HepG2 (cell line): Measurements from ENCODE around the gene RNF8. TPM values are rescaled to one million over a fixed set of nuclear protein-coding genes. Genes with fewer than 3 reads are reported as not detected.
A peak's percentile ranks its signal among the peaks of the same experiment; 100 is the strongest.

Experiments
- DMAP1 ChIP-seq: IDR thresholded peaks from 2 replicates; pipeline ENCODE4 v1.6.1; 2016
- ETV5 ChIP-seq: IDR thresholded peaks from 2 replicates; pipeline ENCODE4 v1.6.1; 2018; ENCODE audit warnings: missing biosample characterization, missing genetic modification reagents, inconsistent platforms, borderline replicate concordance
- GABPA ChIP-seq, 2 experiments: IDR thresholded peaks; 2 replicates each; pipeline ENCODE4 v1.6.1; 2011 to 2016; ENCODE audit warnings: low read depth in 2 of 2, low read length in 1 of 2, missing biosample characterization in 1 of 2, missing genetic modification characterization in 1 of 2
- HES4 ChIP-seq: sonication (generic); formaldehyde crosslinking; IDR thresholded peaks from 2 replicates; pipeline ENCODE4 v1.9.0; 2021; ENCODE audit warnings: mild to moderate bottlenecking, missing genetic modification reagents, borderline replicate concordance
- NR2C2 ChIP-seq: sonication (generic); formaldehyde crosslinking; IDR thresholded peaks from 2 replicates; pipeline ENCODE4 v1.4.0; 2020; ENCODE audit warnings: missing genetic modification reagents, mild to moderate bottlenecking, moderate library complexity, borderline replicate concordance
- POLR2AphosphoS2 ChIP-seq: IDR thresholded peaks from 2 replicates; pipeline ENCODE4 v1.6.1; 2011; ENCODE audit warnings: low read depth, low read length, improper control_type of control experiment
- POLR2G ChIP-seq: fragments of 200-400 bp; formaldehyde crosslinking; IDR thresholded peaks from 2 replicates; pipeline ENCODE4 v1.6.1; 2018; ENCODE audit warnings: mild to moderate bottlenecking, low read depth, low read length, moderate library complexity
- polyA plus RNA-seq, 8 experiments: library from polyadenylated mRNA; depleted of rRNA in 3 of 8; stranded (reverse) in 7 of 8; unstranded in 1 of 8; fragments of >200 nt; fragmentation: Illumina TruSeq in 4 of 8; extraction: Trizol in 4 of 8; gene quantifications; 2 replicates each; pipeline versions ENCODE4 v1.2.1 to v1.2.3, GENCODE V29; 2011 to 2016; ENCODE audit warnings: low read depth in 4 of 8, missing spikeins in 1 of 8, mixed read lengths in 1 of 8; ENCODE audit not compliant: insufficient read depth in 1 of 8
- total RNA-seq, 5 experiments: library from RNA; depleted of rRNA; stranded (reverse); fragments of >200 nt; fragmentation: Illumina TruSeq; extraction: Trizol; gene quantifications; 2 replicates each; pipeline ENCODE4 v1.2.3, GENCODE V29; 2016; ENCODE audit warnings: low read depth in 1 of 5
- TF ChIP-seq, protein P1 (sequence below): IDR thresholded peaks from 2 replicates; pipeline ENCODE4 v1.6.1; 2016; ENCODE audit warnings: low read depth
- TF ChIP-seq, protein P2 (sequence below), 2 experiments: fragments of 450-650 bp in 1 of 2; sonication (generic) in 1 of 2; formaldehyde crosslinking in 1 of 2; IDR thresholded peaks; 2 replicates each; pipeline versions ENCODE4 v1.6.1 to v1.8.0; 2016 to 2022; ENCODE audit warnings: antibody characterized with exemption in 1 of 2, mild to moderate bottlenecking in 1 of 2, missing genetic modification reagents in 1 of 2
- TF ChIP-seq, protein P3 (sequence below): fragments of 450-650 bp; IDR thresholded peaks from 2 replicates; pipeline ENCODE4 v1.6.1; 2016
- TF ChIP-seq, protein P4 (sequence below): sonication (generic); formaldehyde crosslinking; IDR thresholded peaks from 2 replicates; pipeline ENCODE4 v1.8.0; 2022; ENCODE audit warnings: mild to moderate bottlenecking, missing genetic modification reagents, moderate library complexity

Gene RNF8
- total and polyA plus RNA-seq, 2 of the 13 experiments (the other 11 are each of a cell fraction or from before 2014, with no cell fraction given): 21.8 to 47.6 TPM

DNA sequence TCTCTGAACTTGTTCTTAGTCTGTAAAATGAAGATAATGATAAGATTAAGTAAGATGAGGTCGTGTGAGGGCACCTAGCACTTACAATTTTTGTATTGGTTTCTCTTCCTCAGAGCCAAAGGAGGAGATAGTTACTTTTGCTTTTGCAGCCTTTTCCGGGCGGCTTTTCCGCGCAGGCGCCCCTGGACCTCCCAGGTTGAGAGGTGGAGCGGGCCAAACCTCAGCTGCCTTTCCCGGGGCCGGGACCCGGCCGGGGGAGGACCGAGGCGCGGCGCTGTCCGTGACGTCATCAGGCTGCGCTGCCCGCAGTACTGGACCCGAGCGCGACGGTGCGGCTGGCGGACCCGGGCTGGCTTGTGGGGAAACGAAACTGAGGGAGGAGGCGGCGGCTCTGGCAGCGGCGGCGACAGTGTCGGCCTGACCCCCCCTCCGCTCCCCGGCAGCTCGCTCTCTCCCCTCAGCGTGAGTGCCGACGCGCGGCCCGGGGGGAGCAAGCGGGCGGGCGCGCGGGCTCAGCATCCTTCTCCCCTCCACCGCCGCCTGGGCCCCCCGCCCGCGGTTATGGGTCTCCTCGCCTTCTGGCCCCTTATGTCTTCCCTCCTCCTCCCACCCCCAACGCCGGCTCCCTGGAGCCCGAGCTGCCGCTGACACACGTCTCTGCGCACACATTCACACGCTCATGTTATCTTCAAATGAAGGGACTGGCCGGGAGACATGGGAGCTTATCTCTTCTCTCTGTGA is 79.3 kb downstream of the RNF8 start, which contains the start of gene CMTR1 (continued):
- TF ChIP-seq POLR2G (peak; percentile 93), GABPA (IDR thresholded peaks at IDR 0.05; ENCODE audit: low read depth, low read length) (no peak), GABPA (CRISPR knock-in tag; IDR thresholded peaks at IDR 0.05; ENCODE audit: low read depth) (0 out of 2 replicates have a peak, but pooled peaks have one; percentile 12), NR2C2 (CRISPR knock-in tag) (peak; percentile 78), HES4 (CRISPR knock-in tag) (no peak), ETV5 (CRISPR knock-in tag) (peak; percentile 43; the same call in 1 of the 2 replicates), POLR2AphosphoS2 (no peak), DMAP1 (CRISPR knock-in tag) (peak; percentile 84; the same call in 1 of the 2 replicates)
- TF ChIP-seq, protein P1, sequence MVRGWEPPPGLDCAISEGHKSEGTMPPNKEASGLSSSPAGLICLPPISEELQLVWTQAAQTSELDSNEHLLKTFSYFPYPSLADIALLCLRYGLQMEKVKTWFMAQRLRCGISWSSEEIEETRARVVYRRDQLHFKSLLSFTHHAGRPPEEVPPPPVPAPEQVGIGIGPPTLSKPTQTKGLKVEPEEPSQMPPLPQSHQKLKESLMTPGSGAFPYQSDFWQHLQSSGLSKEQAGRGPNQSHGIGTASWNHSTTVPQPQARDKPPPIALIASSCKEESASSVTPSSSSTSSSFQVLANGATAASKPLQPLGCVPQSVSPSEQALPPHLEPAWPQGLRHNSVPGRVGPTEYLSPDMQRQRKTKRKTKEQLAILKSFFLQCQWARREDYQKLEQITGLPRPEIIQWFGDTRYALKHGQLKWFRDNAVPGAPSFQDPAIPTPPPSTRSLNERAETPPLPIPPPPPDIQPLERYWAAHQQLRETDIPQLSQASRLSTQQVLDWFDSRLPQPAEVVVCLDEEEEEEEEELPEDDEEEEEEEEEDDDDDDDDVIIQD: 0 out of 2 replicates have a peak, but pooled peaks have one; percentile 42
- TF ChIP-seq, protein P2, sequence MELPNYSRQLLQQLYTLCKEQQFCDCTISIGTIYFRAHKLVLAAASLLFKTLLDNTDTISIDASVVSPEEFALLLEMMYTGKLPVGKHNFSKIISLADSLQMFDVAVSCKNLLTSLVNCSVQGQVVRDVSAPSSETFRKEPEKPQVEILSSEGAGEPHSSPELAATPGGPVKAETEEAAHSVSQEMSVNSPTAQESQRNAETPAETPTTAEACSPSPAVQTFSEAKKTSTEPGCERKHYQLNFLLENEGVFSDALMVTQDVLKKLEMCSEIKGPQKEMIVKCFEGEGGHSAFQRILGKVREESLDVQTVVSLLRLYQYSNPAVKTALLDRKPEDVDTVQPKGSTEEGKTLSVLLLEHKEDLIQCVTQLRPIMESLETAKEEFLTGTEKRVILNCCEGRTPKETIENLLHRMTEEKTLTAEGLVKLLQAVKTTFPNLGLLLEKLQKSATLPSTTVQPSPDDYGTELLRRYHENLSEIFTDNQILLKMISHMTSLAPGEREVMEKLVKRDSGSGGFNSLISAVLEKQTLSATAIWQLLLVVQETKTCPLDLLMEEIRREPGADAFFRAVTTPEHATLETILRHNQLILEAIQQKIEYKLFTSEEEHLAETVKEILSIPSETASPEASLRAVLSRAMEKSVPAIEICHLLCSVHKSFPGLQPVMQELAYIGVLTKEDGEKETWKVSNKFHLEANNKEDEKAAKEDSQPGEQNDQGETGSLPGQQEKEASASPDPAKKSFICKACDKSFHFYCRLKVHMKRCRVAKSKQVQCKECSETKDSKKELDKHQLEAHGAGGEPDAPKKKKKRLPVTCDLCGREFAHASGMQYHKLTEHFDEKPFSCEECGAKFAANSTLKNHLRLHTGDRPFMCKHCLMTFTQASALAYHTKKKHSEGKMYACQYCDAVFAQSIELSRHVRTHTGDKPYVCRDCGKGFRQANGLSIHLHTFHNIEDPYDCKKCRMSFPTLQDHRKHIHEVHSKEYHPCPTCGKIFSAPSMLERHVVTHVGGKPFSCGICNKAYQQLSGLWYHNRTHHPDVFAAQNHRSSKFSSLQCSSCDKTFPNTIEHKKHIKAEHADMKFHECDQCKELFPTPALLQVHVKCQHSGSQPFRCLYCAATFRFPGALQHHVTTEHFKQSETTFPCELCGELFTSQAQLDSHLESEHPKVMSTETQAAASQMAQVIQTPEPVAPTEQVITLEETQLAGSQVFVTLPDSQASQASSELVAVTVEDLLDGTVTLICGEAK (IDR thresholded peaks at IDR 0.05): no peak
- TF ChIP-seq, protein P2 (CRISPR knock-in tag; IDR thresholded peaks at IDR 0.05): peak; percentile 70
- TF ChIP-seq, protein P3, sequence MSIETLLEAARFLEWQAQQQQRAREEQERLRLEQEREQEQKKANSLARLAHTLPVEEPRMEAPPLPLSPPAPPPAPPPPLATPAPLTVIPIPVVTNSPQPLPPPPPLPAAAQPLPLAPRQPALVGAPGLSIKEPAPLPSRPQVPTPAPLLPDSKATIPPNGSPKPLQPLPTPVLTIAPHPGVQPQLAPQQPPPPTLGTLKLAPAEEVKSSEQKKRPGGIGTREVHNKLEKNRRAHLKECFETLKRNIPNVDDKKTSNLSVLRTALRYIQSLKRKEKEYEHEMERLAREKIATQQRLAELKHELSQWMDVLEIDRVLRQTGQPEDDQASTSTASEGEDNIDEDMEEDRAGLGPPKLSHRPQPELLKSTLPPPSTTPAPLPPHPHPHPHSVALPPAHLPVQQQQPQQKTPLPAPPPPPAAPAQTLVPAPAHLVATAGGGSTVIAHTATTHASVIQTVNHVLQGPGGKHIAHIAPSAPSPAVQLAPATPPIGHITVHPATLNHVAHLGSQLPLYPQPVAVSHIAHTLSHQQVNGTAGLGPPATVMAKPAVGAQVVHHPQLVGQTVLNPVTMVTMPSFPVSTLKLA: peak; percentile 26; the same call in 1 of the 2 replicates
- TF ChIP-seq, protein P4, sequence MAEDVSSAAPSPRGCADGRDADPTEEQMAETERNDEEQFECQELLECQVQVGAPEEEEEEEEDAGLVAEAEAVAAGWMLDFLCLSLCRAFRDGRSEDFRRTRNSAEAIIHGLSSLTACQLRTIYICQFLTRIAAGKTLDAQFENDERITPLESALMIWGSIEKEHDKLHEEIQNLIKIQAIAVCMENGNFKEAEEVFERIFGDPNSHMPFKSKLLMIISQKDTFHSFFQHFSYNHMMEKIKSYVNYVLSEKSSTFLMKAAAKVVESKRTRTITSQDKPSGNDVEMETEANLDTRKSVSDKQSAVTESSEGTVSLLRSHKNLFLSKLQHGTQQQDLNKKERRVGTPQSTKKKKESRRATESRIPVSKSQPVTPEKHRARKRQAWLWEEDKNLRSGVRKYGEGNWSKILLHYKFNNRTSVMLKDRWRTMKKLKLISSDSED (CRISPR knock-in tag): no peak
